Posterior vena cava (tissue), 2 donors: ENCODE results near the gene CEP78. TPM values are rescaled to one million over a fixed set of nuclear protein-coding genes. Genes with fewer than 3 reads are reported as not detected.
"Not testable (repeated sequence)": the region's sequence is repeated elsewhere in the genome, so short reads cannot be mapped to it uniquely, and the experiment has no call there.

Source experiments
- DNase-seq: peaks from one replicate; pipeline ENCODE4 v3.0.0-alpha.2; 2020; ENCODE audit warnings: low spot score
- intact Hi-C, 2 donors: fragments of 100-400 bp; cut with DNase I; formaldehyde crosslinking; loops; one replicate each; pipeline versions ENCODE4 v1.14.1 to v1.14.2; 2022 to 2023
- total RNA-seq, 2 donors: library from RNA; stranded (reverse); fragmentation: NEBNext Ultra II Directional; extraction: Animal tissue kit (Norgen Biotek cat#: 25700); gene quantifications; one replicate each; pipeline ENCODE4 v1.2.1, GENCODE V29; 2021
- donor health status: DM: yes; HTN: yes; CAD: no.
- donor health status: DM: yes; HTN: yes; CAD: no.

Gene CEP78
- total RNA-seq, 2 donors from 2014 or later: 9.9 to 11.8 TPM

- intact Hi-C loops: no loop called here
- DNase-seq: no peak
Observed at GRCh38 chr9:78230761-78231160, 5.1 kb upstream of the CEP78 start.

GRCh38 chr9:78232471-78232870 lies 3.4 kb upstream of the CEP78 start:
- intact Hi-C loops, DNase-seq: not testable (repeated sequence)

GRCh38 chr9:78234810-78235209 lies 1.1 kb upstream of the CEP78 start:
- DNase-seq: no peak
- intact Hi-C loops: no loop called here

- DNase-seq: no peak
- intact Hi-C loops: no loop called here
Observed at GRCh38 chr9:78235256-78235761, 566 bp upstream of the CEP78 start.

GRCh38 chr9:78236551-78236910 lies 656 bp downstream of the CEP78 start:
- intact Hi-C loops: no loop called here
- no peak for DNase-seq

- DNase-seq: no peak
- intact Hi-C loops: no loop called here
Observed at GRCh38 chr9:78238046-78239038, 2.5 kb downstream of the CEP78 start.

GRCh38 chr9:78239506-78239905 lies 3.6 kb downstream of the CEP78 start:
- intact Hi-C loops: no loop called here

GRCh38 chr9:78242041-78242440 lies 6.2 kb downstream of the CEP78 start:
- no peak for DNase-seq
- intact Hi-C loops: no loop called here

More at GRCh38 chr9:78239506-78239905, 3.6 kb downstream of the CEP78 start:
- no peak for DNase-seq

- intact Hi-C loops: no loop called here
Observed at GRCh38 chr9:78243130-78243529, 7.3 kb downstream of the CEP78 start.

GRCh38 chr9:78245401-78245800 lies 9.5 kb downstream of the CEP78 start:
- DNase-seq: no peak
- intact Hi-C loops: no loop called here

More at GRCh38 chr9:78243130-78243529, 7.3 kb downstream of the CEP78 start:
- no peak for DNase-seq

GRCh38 chr9:78248635-78249034 lies 12.8 kb downstream of the CEP78 start:
- intact Hi-C loops: no loop called here
- no peak for DNase-seq

GRCh38 chr9:78249542-78249941 lies 13.7 kb downstream of the CEP78 start:
- no peak for DNase-seq
- intact Hi-C loops: no loop called here

GRCh38 chr9:78252616-78253015 lies 16.7 kb downstream of the CEP78 start:
- intact Hi-C loops: no loop called here

GRCh38 chr9:78253285-78253684 lies 17.4 kb downstream of the CEP78 start:
- DNase-seq: no peak
- intact Hi-C loops: no loop called here

More at GRCh38 chr9:78252616-78253015, 16.7 kb downstream of the CEP78 start:
- DNase-seq: no peak

- intact Hi-C loops: loop anchor here in 1 of 2 donors (10.0 kb wide), 1 partner anchor 113 kb away; no protein-coding TSS in a partner anchor
- no peak for DNase-seq
Observed at GRCh38 chr9:78261403-78262001, 25.6 kb downstream of the CEP78 start.

GRCh38 chr9:78262655-78263054 lies 26.8 kb downstream of the CEP78 start:
- intact Hi-C loops: loop anchor here in 1 of 2 donors (10.0 kb wide), 1 partner anchor 112 kb away; no protein-coding TSS in a partner anchor
- no peak for DNase-seq

GRCh38 chr9:78267889-78268288 lies 32.0 kb downstream of the CEP78 start:
- intact Hi-C loops: loop anchor here (1.0 to 10.0 kb wide), 2 partner anchors 27 to 107 kb away; no protein-coding TSS in a partner anchor
- DNase-seq: no peak

- intact Hi-C loops: loop anchor here in 1 of 2 donors (10.0 kb wide), 1 partner anchor 105 kb away; no protein-coding TSS in a partner anchor
Observed at GRCh38 chr9:78269784-78270183, 33.9 kb downstream of the CEP78 start.

GRCh38 chr9:78272307-78272706 lies 36.4 kb downstream of the CEP78 start:
- intact Hi-C loops: no loop called here
- DNase-seq: no peak

More at GRCh38 chr9:78269784-78270183, 33.9 kb downstream of the CEP78 start:
- DNase-seq: no peak

GRCh38 chr9:78273761-78274160 lies 37.9 kb downstream of the CEP78 start:
- DNase-seq: no peak
- intact Hi-C loops: no loop called here
